ENCODE results near the gene FGD6.
"Not testable (repeated sequence)": the region's sequence is repeated elsewhere in the genome, so short reads cannot be mapped to it uniquely, and the experiment has no call there.

DNA sequence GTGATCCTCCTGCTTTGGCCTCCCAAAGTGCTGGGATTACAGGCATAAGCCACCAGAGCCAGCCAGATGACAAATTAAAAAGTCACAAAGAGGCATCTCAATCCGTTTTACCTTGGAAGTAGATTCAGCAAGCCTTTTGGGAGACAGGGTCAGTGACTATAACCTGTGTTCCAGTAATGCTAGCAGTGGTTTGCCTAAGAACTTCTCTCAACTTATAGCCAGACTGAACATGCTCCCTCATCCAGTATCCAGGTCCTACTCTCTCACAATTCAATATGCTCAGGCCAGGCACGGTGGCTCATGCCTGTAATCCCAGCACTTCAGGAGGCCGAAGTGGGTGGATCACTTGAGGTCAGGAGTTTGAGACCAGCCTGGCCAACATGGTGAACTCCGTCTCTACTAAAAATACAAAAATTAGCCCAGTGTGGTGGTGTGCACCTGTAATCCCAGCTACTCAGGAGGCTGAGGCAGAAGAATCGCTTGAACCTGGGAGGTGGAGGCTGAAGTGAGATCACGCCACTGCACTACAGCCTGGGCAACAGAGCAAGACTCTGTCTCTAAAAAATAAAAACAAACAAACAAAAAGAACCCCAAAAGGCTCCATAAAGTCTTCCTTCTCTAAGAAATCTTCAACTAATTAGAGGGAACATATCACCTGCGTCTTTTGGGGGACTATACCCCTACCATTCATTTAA is 20.2 kb downstream of the FGD6 start:
- TF ChIP-seq, protein P1, sequence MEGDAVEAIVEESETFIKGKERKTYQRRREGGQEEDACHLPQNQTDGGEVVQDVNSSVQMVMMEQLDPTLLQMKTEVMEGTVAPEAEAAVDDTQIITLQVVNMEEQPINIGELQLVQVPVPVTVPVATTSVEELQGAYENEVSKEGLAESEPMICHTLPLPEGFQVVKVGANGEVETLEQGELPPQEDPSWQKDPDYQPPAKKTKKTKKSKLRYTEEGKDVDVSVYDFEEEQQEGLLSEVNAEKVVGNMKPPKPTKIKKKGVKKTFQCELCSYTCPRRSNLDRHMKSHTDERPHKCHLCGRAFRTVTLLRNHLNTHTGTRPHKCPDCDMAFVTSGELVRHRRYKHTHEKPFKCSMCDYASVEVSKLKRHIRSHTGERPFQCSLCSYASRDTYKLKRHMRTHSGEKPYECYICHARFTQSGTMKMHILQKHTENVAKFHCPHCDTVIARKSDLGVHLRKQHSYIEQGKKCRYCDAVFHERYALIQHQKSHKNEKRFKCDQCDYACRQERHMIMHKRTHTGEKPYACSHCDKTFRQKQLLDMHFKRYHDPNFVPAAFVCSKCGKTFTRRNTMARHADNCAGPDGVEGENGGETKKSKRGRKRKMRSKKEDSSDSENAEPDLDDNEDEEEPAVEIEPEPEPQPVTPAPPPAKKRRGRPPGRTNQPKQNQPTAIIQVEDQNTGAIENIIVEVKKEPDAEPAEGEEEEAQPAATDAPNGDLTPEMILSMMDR (IDR thresholded peaks at IDR 0.05; ENCODE audit: poor library complexity): not testable (repeated sequence)
- not testable (repeated sequence) for TF ChIP-seq EZH2phosphoT487 (IDR thresholded peaks at IDR 0.05; ENCODE audit: low read depth, severe bottlenecking, unreplicated experiment)
